AG04450 (cell line): ENCODE results near the gene SMIM23. TPM values are rescaled to one million over a fixed set of nuclear protein-coding genes. Genes with fewer than 3 reads are reported as not detected.

Source experiments
- CTCF ChIA-PET: fragments of 300-600, 350-600 bp; formaldehyde crosslinking; extraction: SDS; loops from one replicate; lab custom pipeline; 2022; ENCODE audit warnings: antibody characterized with exemption, inconsistent platforms; lab: Charles Lee
- POLR2A ChIA-PET: fragments of 350-600 bp; formaldehyde crosslinking; extraction: SDS; loops from one replicate; lab custom pipeline; 2021; ENCODE audit warnings: antibody characterized with exemption, inconsistent platforms; lab: Yijun Ruan, JAX
- DNase-seq: peaks from one replicate; pipeline ENCODE4 v3.0.0-alpha.2; 2011; ENCODE audit warnings: low read depth, low spot score
- H3K27ac ChIP-seq: one replicate; pipeline ENCODE4 v1.5.1; 2012; ENCODE audit warnings: low read depth, low read length, control low read depth
- H3K27me3 ChIP-seq: one replicate; pipeline ENCODE4 v1.6.0; 2012; ENCODE audit warnings: low read length; ENCODE audit not compliant: control insufficient read depth, insufficient read depth
- H3K4me3 ChIP-seq: 2 replicates; pipeline ENCODE4 v1.5.1; 2011; ENCODE audit warnings: mild to moderate bottlenecking, low read depth, low read length, control low read depth
- H3K9me3 ChIP-seq: 2 replicates; pipeline ENCODE4 v1.5.1; 2012; ENCODE audit warnings: low read length; ENCODE audit not compliant: control insufficient read depth, insufficient read depth
- CTCF ChIP-seq: IDR thresholded peaks from 2 replicates; pipeline ENCODE4 v1.5.1; 2011; ENCODE audit warnings: low read depth, low read length, control low read depth, inconsistent platforms
- polyA plus RNA-seq: library from polyadenylated mRNA; depleted of rRNA; stranded (reverse); fragments of >200 nt; gene quantifications from 2 replicates; pipeline ENCODE4 v1.2.3, GENCODE V29; 2011

Gene SMIM23
- polyA plus RNA-seq, 1 experiment: not detected

DNA sequence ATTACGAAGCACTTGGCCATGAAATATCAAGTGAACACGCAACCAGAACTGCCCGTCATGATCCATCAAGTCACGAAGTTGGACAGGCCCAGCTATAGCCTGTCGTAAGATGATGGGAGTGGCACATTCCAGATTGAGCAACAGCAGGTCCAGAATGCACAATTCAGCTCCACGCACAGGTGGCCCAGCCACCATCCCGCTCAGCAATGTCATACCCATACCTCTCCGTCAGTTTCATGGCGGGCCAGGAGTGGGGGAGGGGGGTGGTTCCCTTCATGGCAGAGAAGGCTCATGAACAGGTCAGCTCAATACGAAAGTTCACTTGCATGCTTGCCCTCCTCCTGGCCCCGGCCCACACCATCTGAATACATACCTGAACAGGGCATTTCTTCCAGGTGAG lies 34.9 kb downstream of the SMIM23 start:
- CTCF ChIA-PET: no interaction called here

GRCh38 chr5:171821286-171821685 lies 35.7 kb downstream of the SMIM23 start:
- POLR2A ChIA-PET: no interaction called here

More for the DNA sequence above, 34.9 kb downstream of the SMIM23 start:
- H3K9me3 ChIP-seq: peaks cover 7% of the 10 kb centered on the region
- no peak overlapping the region for H3K27ac ChIP-seq
- peaks cover 22% of the 10 kb centered on the region for H3K27me3 ChIP-seq
- no peak overlapping the region for H3K4me3 ChIP-seq
- no peak for TF ChIP-seq CTCF
- POLR2A ChIA-PET: no interaction called here
- DNase-seq: no peak

DNA sequence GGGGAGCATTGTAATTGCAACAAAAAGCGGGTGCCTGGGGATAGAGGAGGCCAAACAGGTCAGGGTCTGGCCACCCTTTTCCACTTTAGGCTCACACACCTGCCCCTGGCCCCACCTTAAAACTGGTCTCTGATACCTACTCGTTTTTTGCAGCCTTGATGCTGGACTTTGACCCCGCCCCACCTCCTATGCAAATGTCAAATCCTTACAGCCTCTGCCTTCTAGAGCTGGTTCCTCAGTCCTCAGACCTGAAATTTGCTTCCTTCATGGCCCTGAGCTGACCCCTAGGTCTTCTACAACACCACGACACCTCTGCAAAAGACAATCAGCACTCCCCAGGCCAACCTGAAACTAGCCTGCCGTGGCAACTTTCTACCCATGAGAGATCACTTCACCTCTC lies 37.7 kb downstream of the SMIM23 start:
- POLR2A ChIA-PET: no interaction called here
- H3K27ac ChIP-seq: no peak overlapping the region
- peaks cover 12% of the 10 kb centered on the region for H3K27me3 ChIP-seq
- H3K4me3 ChIP-seq: no peak overlapping the region
- H3K9me3 ChIP-seq: peaks cover 7% of the 10 kb centered on the region
- DNase-seq: no peak
- CTCF ChIA-PET: no interaction called here
- TF ChIP-seq CTCF: no peak

More at GRCh38 chr5:171821286-171821685, 35.7 kb downstream of the SMIM23 start:
- Histone ChIP-seq H3K27ac (no peak overlapping the region), H3K27me3 (peaks cover 17% of the 10 kb centered on the region), H3K9me3 (peaks cover 7% of the 10 kb centered on the region), H3K4me3 (no peak overlapping the region)
- TF ChIP-seq CTCF: no peak
- DNase-seq: no peak
- CTCF ChIA-PET: no interaction called here

GRCh38 chr5:171825051-171825450 lies 39.4 kb downstream of the SMIM23 start:
- POLR2A ChIA-PET: no interaction called here

GRCh38 chr5:171826132-171826531 lies 40.5 kb downstream of the SMIM23 start:
- ChIA-PET POLR2A (no interaction called here), CTCF (no interaction called here)
- DNase-seq: no peak
- no peak overlapping the region for H3K4me3 ChIP-seq
- no peak for TF ChIP-seq CTCF
- peaks cover 7% of the 10 kb centered on the region for H3K27me3 ChIP-seq
- H3K27ac ChIP-seq: no peak overlapping the region
- peaks cover 7% of the 10 kb centered on the region for H3K9me3 ChIP-seq

More at GRCh38 chr5:171825051-171825450, 39.4 kb downstream of the SMIM23 start:
- Histone ChIP-seq H3K4me3 (no peak overlapping the region), H3K9me3 (peaks cover 7% of the 10 kb centered on the region), H3K27me3 (peaks cover 7% of the 10 kb centered on the region), H3K27ac (no peak overlapping the region)
- TF ChIP-seq CTCF: no peak
- no peak for DNase-seq
- CTCF ChIA-PET: no interaction called here
